GM18507 (cell line): ENCODE results near the gene KRT1.

Source experiments
- DNase-seq: peaks from one replicate; pipeline ENCODE4 v3.0.0; 2011; ENCODE audit warnings: low read depth; ENCODE audit not compliant: insufficient read length; ENCODE audit errors: extremely low spot score
- FAIRE-seq: peaks from 2 replicates; lab custom pipeline; 2011; peaks lifted over from hg19 to GRCh38; lab: Jason Lieb, UNC

Gene KRT1

GRCh38 chr12:52627395-52628110, 52.7 kb downstream of the KRT1 start:
- no peak for FAIRE-seq
- DNase-seq, result no peak
